Measurements from ENCODE around the gene ABHD17C. TPM values are rescaled to one million over a fixed set of nuclear protein-coding genes. Genes with fewer than 3 reads are reported as not detected.
A peak's percentile ranks its signal among the peaks of the same experiment; 100 is the strongest.

ABHD17C gene
- total and polyA plus RNA-seq, 12 donors: 1.9 to 9.9 (median 5.3) TPM

DNA sequence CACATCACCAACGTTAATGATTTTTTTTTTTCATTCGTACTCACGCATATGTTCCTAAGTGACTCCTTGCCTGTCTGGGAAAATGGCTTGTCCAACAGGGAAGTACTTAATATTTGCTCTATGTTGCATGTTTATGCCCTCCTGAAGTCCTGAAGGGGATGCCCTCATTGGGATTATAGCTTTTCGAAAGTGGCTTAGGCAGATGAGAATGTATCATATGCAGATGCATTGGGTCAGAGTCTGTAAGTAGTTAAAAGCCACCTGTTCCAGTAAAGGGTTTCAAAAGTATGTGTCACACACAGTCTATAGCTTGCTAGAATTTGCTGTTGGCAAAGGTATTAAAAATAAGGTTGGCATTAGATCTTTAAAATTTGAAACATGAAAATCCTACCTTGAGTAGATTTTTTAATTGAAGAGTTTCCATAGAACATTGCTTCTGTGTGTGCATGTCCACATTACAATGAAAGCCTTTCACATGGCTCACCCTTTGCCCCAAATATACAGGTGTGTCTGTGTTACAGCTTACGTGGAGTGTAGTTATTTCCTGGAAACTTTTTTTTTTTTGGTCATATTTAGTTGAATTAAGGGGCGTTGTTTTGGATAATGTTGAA, 2.1 kb downstream of the ABHD17C start:
- no peaks in the 10 kb centered on the region for H3K36me3 ChIP-seq (replicated peaks in 1 of 2)
- H3K4me3 ChIP-seq: peak overlapping the region in 1 of 4 donors; percentile 85
- TF ChIP-seq, protein P1, sequence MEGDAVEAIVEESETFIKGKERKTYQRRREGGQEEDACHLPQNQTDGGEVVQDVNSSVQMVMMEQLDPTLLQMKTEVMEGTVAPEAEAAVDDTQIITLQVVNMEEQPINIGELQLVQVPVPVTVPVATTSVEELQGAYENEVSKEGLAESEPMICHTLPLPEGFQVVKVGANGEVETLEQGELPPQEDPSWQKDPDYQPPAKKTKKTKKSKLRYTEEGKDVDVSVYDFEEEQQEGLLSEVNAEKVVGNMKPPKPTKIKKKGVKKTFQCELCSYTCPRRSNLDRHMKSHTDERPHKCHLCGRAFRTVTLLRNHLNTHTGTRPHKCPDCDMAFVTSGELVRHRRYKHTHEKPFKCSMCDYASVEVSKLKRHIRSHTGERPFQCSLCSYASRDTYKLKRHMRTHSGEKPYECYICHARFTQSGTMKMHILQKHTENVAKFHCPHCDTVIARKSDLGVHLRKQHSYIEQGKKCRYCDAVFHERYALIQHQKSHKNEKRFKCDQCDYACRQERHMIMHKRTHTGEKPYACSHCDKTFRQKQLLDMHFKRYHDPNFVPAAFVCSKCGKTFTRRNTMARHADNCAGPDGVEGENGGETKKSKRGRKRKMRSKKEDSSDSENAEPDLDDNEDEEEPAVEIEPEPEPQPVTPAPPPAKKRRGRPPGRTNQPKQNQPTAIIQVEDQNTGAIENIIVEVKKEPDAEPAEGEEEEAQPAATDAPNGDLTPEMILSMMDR (IDR thresholded peaks at IDR 0.05): no peak
- no peak for TF ChIP-seq POLR2A (IDR thresholded peaks at IDR 0.05)
- intact Hi-C loops (cut with DNase I): no loop called here
- H3K27me3 ChIP-seq: no peaks in the 10 kb centered on the region
- no peak overlapping the region for H3K27ac ChIP-seq
- H3K4me1 ChIP-seq (replicated peaks in 1 of 2): peaks cover 13 to 18% of the 10 kb centered on the region in 2 donors
- no peak for DNase-seq
- WGBS, 4 donors: 88 to 93% (median 90%) methylated on average over 6 of the region's 6 CpGs
- no peaks in the 10 kb centered on the region for H3K9me3 ChIP-seq (replicated peaks in 1 of 3)

- H3K4me1 ChIP-seq (replicated peaks in 1 of 2): peaks cover 13 to 18% of the 10 kb centered on the region in 2 donors
- no peaks in the 10 kb centered on the region for H3K36me3 ChIP-seq (replicated peaks in 1 of 2)
- no peak overlapping the region for H3K4me3 ChIP-seq
- WGBS, 4 donors: 100% methylated on average over 1 of the region's 1 CpG
- intact Hi-C loops (cut with DNase I): no loop called here
- no peaks in the 10 kb centered on the region for H3K9me3 ChIP-seq (replicated peaks in 1 of 3)
- no peak overlapping the region for H3K27ac ChIP-seq
- H3K27me3 ChIP-seq: no peaks in the 10 kb centered on the region
- TF ChIP-seq POLR2A (IDR thresholded peaks at IDR 0.05): no peak
- TF ChIP-seq, protein P1 (IDR thresholded peaks at IDR 0.05): no peak
- DNase-seq: no peak
Observed at GRCh38 chr15:80698676-80699075, 3.6 kb downstream of the ABHD17C start.

GRCh38 chr15:80699981-80700380, 4.9 kb downstream of the ABHD17C start:
- Histone ChIP-seq H3K9me3 (replicated peaks in 1 of 3) (no peaks in the 10 kb centered on the region), H3K27me3 (no peaks in the 10 kb centered on the region), H3K36me3 (replicated peaks in 1 of 2) (no peaks in the 10 kb centered on the region), H3K4me3 (no peak overlapping the region), H3K4me1 (replicated peaks in 1 of 2) (peaks cover 8 to 21% of the 10 kb centered on the region in 2 donors), H3K27ac (no peak overlapping the region)
- TF ChIP-seq POLR2A (IDR thresholded peaks at IDR 0.05): no peak
- TF ChIP-seq, protein P1 (IDR thresholded peaks at IDR 0.05): no peak
- intact Hi-C loops (cut with DNase I): no loop called here
- no peak for DNase-seq
- WGBS, 4 donors: 67 to 87% (median 78%) methylated on average over 1 of the region's 1 CpG

DNA sequence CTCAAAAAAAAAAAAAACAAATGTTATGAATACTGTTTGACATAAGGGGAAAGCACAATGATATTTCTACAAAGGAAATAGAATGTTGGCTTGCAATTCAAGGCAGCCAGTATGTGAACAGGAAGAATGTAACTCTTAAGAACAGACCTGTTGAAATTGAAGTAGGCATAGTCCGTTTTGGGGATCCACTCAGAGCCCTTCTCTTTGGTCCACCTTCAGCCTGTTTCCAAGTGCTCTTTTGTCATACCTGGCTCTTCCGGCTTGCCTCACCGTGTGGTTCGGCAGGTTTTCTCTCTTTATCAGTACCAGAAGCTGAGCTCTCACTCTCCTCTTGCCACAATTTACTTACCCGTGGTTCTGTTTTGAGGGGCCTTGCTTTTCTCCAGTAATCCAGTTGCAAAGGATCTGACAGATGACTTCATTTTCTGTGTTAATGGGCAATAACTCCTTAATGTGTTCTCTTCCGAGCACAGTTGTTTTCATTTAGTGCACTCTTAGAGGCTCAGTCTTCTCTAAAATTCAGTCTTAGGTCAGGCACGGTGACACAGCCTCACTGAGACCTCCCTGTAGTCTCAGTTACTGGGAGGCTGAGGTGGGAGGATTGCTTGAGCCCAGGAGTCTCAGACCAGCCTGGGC, 6.7 kb downstream of the ABHD17C start:
- H3K27ac ChIP-seq: no peak overlapping the region
- 80 to 88% (median 86%) methylated on average over 6 to 7 of the region's 7 CpGs for WGBS, 4 donors
- H3K27me3 ChIP-seq: no peaks in the 10 kb centered on the region
- no peak for DNase-seq
- intact Hi-C loops (cut with DNase I): no loop called here
- TF ChIP-seq, protein P1 (IDR thresholded peaks at IDR 0.05): no peak
- TF ChIP-seq POLR2A (IDR thresholded peaks at IDR 0.05): no peak
- H3K4me1 ChIP-seq (replicated peaks in 1 of 2): peaks cover 0 to 10% of the 10 kb centered on the region in 2 donors
- no peaks in the 10 kb centered on the region for H3K9me3 ChIP-seq (replicated peaks in 1 of 3)
- H3K4me3 ChIP-seq: no peak overlapping the region
- H3K36me3 ChIP-seq (replicated peaks in 1 of 2): no peaks in the 10 kb centered on the region

All from adrenal gland (tissue), 12 donors.